CD14-positive monocyte (primary cell): Measurements from ENCODE around the gene IL17B. TPM values are rescaled to one million over a fixed set of nuclear protein-coding genes. Genes with fewer than 3 reads are reported as not detected.

Experiments
- DNase-seq, 3 donors: peaks; one replicate each; pipeline ENCODE4 v3.0.0-alpha.2; 2011 to 2022
- H2AFZ ChIP-seq: 2 replicates; pipeline ENCODE4 v1.6.0; 2012; ENCODE audit warnings: mild to moderate bottlenecking, low read depth, low read length, inconsistent platforms; ENCODE audit not compliant: insufficient read depth, poor library complexity, severe bottlenecking
- H3K27ac ChIP-seq, 2 donors: 1 replicate in 1 of 2; 2 replicates in 1 of 2; pipeline ENCODE4 v1.5.1; 2012 to 2013; ENCODE audit warnings: low read length in 2 of 2, control low read depth in 1 of 2, inconsistent platforms in 1 of 2, low read depth in 1 of 2, mild to moderate bottlenecking in 1 of 2
- H3K27me3 ChIP-seq, 2 donors: one replicate each; pipeline versions ENCODE4 v1.6.0 to v1.6.1; 2011 to 2013; ENCODE audit warnings: low read length in 2 of 2; ENCODE audit not compliant: control insufficient read depth in 2 of 2, insufficient read depth in 2 of 2
- H3K36me3 ChIP-seq, 2 donors: replicated peaks in 1 of 2; 1 replicate in 1 of 2; 2 replicates in 1 of 2; pipeline versions ENCODE4 v1.5.1 to v1.6.1; 2012 to 2013; ENCODE audit warnings: low read length in 2 of 2, control low read depth in 1 of 2, inconsistent platforms in 1 of 2, mild to moderate bottlenecking in 1 of 2; ENCODE audit not compliant: insufficient read depth in 2 of 2, control insufficient read depth in 1 of 2
- H3K4me1 ChIP-seq, 2 donors: 1 replicate in 1 of 2; 2 replicates in 1 of 2; pipeline versions ENCODE4 v1.5.1 to v1.6.1; 2012 to 2013; ENCODE audit warnings: low read length in 2 of 2, control low read depth in 1 of 2, inconsistent platforms in 1 of 2, mild to moderate bottlenecking in 1 of 2, moderate library complexity in 1 of 2; ENCODE audit not compliant: insufficient read depth in 2 of 2, control insufficient read depth in 1 of 2
- H3K4me2 ChIP-seq: replicated peaks from 2 replicates; pipeline ENCODE3; 2012; ENCODE audit warnings: low read length, moderate library complexity, mild to moderate bottlenecking; ENCODE audit not compliant: poor library complexity, severe bottlenecking; ENCODE audit errors: extremely low read depth
- H3K4me3 ChIP-seq, 3 experiments: fragments of 200-600 bp in 1 of 3; sonication (generic) in 1 of 3; replicated peaks in 1 of 3; 1 replicate in 2 of 3; 2 replicates in 1 of 3; pipeline ENCODE4 v1.5.1; 2011 to 2013; ENCODE audit warnings: low read length in 3 of 3, mild to moderate bottlenecking in 3 of 3, control low read depth in 2 of 3, low read depth in 2 of 3, inconsistent platforms in 1 of 3, moderate library complexity in 1 of 3
- H3K79me2 ChIP-seq: 2 replicates; pipeline ENCODE4 v1.6.0; 2012; ENCODE audit warnings: mild to moderate bottlenecking, control low read depth, inconsistent platforms, low read length, moderate library complexity; ENCODE audit not compliant: insufficient read depth
- H3K9ac ChIP-seq: 2 replicates; pipeline ENCODE4 v1.6.0; 2017; ENCODE audit warnings: low read length, mild to moderate bottlenecking; ENCODE audit not compliant: insufficient read depth, poor library complexity, severe bottlenecking
- H3K9me3 ChIP-seq, 2 donors: replicated peaks in 1 of 2; 1 replicate in 1 of 2; 2 replicates in 1 of 2; pipeline versions ENCODE4 v1.5.1 to v1.6.1; 2012 to 2013; ENCODE audit warnings: low read length in 2 of 2, control low read depth in 1 of 2; ENCODE audit not compliant: control insufficient read depth in 1 of 2, insufficient read depth in 1 of 2
- H4K20me1 ChIP-seq: 2 replicates; pipeline ENCODE4 v1.6.0; 2012; ENCODE audit warnings: mild to moderate bottlenecking, low read length, control low read depth, moderate library complexity; ENCODE audit not compliant: insufficient read depth
- H3K27ac Mint-ChIP-seq, 7 donors: one replicate each; pipeline ENCODE4 v1.8.0; 2020; ENCODE audit warnings: mild to moderate bottlenecking in 7 of 7, mixed read lengths in 7 of 7, moderate library complexity in 6 of 7, inconsistent platforms in 2 of 7
- H3K27me3 Mint-ChIP-seq, 3 donors: one replicate each; pipeline ENCODE4 v1.8.0; 2021 to 2022; ENCODE audit warnings: low read depth in 3 of 3, mild to moderate bottlenecking in 3 of 3, mixed read lengths in 3 of 3, moderate library complexity in 3 of 3, inconsistent platforms in 1 of 3
- H3K36me3 Mint-ChIP-seq, 2 donors: one replicate each; pipeline ENCODE4 v1.8.0; 2020; ENCODE audit warnings: mixed read lengths in 2 of 2, inconsistent platforms in 1 of 2, mild to moderate bottlenecking in 1 of 2
- H3K4me1 Mint-ChIP-seq: one replicate; pipeline ENCODE4 v1.8.0; 2020; ENCODE audit warnings: mild to moderate bottlenecking, mixed read lengths
- H3K4me3 Mint-ChIP-seq, 2 donors: one replicate each; pipeline ENCODE4 v1.8.0; 2020; ENCODE audit warnings: mild to moderate bottlenecking in 2 of 2, mixed read lengths in 2 of 2, moderate library complexity in 1 of 2
- H3K9me3 Mint-ChIP-seq, 7 donors: one replicate each; pipeline ENCODE4 v1.8.0; 2020 to 2022; ENCODE audit warnings: mixed read lengths in 7 of 7, mild to moderate bottlenecking in 6 of 7, moderate library complexity in 6 of 7, inconsistent platforms in 2 of 7
- WGBS: methylation state at CpG from one replicate; pipeline ENCODE4 v1.1.5; 2013; ENCODE audit warnings: missing lambda C conversion rate; ENCODE audit not compliant: insufficient coverage; 5-methylcytosine and 5-hydroxymethylcytosine counted together
- intact Hi-C, 2 donors: fragments of 100-400 bp; cut with micrococcal nuclease; formaldehyde crosslinking; loops; one replicate each; pipeline versions ENCODE4 v1.15.0 to v1.15.1; 2023
- polyA plus RNA-seq, 3 donors: library from polyadenylated mRNA; depleted of rRNA in 1 of 3; unstranded in 2 of 3; stranded (reverse) in 1 of 3; fragments of 300-500 nt in 2 of 3; fragments of >200 nt in 1 of 3; fragmentation: Illumina TruSeq in 2 of 3; gene quantifications; 1 replicate in 2 of 3; 2 replicates in 1 of 3; pipeline ENCODE4 v1.2.3, GENCODE V29; 2012 to 2021
- TF ChIP-seq, protein P1 (sequence below): fragments of 200-600 bp; IDR thresholded peaks from one replicate; pipeline ENCODE4 v1.8.0; 2022; ENCODE audit warnings: antibody characterized with exemption, mild to moderate bottlenecking

The IL17B gene
- polyA plus RNA-seq, 3 donors = not detected

DNA sequence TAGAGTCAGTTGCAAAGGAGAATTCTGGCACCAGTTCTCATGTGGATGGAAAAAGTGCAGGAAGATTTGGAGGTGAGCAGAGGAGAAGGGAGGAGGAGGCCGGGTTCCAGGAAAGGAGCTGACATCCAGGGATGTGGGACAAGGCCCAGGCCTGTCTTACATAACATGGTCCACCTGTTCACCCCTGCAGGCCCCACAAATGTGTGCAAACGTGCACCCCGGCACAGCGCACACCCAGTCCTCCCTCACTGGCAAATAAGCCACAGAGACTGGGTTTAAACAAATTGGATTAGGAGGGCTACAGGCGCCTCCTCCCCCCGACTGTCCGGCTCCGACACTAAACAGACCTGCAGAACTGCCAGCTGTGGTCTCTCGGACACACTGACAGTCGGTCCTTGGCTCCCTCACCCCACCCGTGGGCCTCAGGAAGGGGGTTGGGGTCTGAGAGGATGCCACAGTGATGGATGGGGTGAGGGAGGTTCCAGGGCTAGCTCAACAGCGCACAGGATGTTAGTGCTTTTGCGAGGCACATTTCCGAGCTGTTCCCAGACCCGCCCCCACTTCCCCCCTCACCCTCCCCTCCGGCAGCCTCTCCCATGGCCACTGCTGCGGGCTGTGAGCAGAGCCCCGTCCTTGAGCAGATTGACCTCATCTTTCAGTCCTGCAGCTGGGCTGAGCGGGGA, 43.4 kb upstream of the IL17B start:
- H4K20me1 ChIP-seq = no peaks in the 10 kb centered on the region
- Mint-ChIP-seq H3K27ac (no peak overlapping the region), H3K4me1 (peaks cover 27% of the 10 kb centered on the region), H3K36me3 (no peaks in the 10 kb centered on the region), H3K27me3 (peaks cover 2 to 4% (median 2%) of the 10 kb centered on the region in 3 donors), H3K4me3 (no peak overlapping the region), H3K9me3 (no peaks in the 10 kb centered on the region)
- TF ChIP-seq, protein P1, sequence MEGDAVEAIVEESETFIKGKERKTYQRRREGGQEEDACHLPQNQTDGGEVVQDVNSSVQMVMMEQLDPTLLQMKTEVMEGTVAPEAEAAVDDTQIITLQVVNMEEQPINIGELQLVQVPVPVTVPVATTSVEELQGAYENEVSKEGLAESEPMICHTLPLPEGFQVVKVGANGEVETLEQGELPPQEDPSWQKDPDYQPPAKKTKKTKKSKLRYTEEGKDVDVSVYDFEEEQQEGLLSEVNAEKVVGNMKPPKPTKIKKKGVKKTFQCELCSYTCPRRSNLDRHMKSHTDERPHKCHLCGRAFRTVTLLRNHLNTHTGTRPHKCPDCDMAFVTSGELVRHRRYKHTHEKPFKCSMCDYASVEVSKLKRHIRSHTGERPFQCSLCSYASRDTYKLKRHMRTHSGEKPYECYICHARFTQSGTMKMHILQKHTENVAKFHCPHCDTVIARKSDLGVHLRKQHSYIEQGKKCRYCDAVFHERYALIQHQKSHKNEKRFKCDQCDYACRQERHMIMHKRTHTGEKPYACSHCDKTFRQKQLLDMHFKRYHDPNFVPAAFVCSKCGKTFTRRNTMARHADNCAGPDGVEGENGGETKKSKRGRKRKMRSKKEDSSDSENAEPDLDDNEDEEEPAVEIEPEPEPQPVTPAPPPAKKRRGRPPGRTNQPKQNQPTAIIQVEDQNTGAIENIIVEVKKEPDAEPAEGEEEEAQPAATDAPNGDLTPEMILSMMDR = no peak
- no peak for DNase-seq
- WGBS = 5% methylated on average over 12 of the region's 19 CpGs
- H3K27me3 ChIP-seq = no peaks in the 10 kb centered on the region
- H3K4me2 ChIP-seq = no peak overlapping the region
- H3K4me3 ChIP-seq = no peak overlapping the region
- H3K79me2 ChIP-seq = no peaks in the 10 kb centered on the region
- H3K36me3 ChIP-seq = no peaks in the 10 kb centered on the region
- intact Hi-C loops = no loop called here
- H2AFZ ChIP-seq = no peak overlapping the region
- H3K27ac ChIP-seq = no peak overlapping the region
- peaks cover 10 to 11% of the 10 kb centered on the region in 2 donors for H3K4me1 ChIP-seq
- no peaks in the 10 kb centered on the region for H3K9me3 ChIP-seq
- H3K9ac ChIP-seq = no peak overlapping the region

DNA sequence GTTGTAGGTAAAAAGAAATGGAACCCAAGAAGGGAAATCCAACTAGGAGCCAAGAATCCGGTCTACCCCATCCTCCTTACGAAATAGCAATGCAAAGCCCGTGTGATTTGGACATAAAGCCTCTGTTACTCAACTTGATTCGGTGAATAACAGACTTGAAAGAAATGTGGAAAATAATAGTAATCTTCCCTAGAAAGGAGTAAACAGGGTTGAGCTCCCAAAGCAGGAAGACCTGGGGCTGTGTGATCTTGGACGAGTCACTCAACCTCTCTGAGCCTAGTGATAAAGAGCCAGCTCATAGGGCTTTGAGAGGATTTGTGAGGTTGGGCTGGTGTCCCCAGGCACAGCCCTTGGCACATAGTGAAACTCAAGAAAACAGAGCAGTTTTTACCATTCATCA, 42.7 kb upstream of the IL17B start:
- no CpG with 5 or more reads among the region's 5 CpGs for WGBS
- Mint-ChIP-seq H3K9me3 (no peaks in the 10 kb centered on the region), H3K4me3 (no peak overlapping the region), H3K27ac (no peak overlapping the region), H3K36me3 (no peaks in the 10 kb centered on the region), H3K27me3 (peaks cover 2 to 6% (median 2%) of the 10 kb centered on the region in 3 donors), H3K4me1 (peaks cover 30% of the 10 kb centered on the region)
- intact Hi-C loops = no loop called here
- H3K4me3 ChIP-seq = no peak overlapping the region
- no peak overlapping the region for H2AFZ ChIP-seq
- H4K20me1 ChIP-seq = no peaks in the 10 kb centered on the region
- TF ChIP-seq, protein P1 = no peak
- H3K27me3 ChIP-seq = no peaks in the 10 kb centered on the region
- no peak overlapping the region for H3K4me2 ChIP-seq
- peaks cover 10 to 11% of the 10 kb centered on the region in 2 donors for H3K4me1 ChIP-seq
- H3K27ac ChIP-seq = no peak overlapping the region
- no peaks in the 10 kb centered on the region for H3K36me3 ChIP-seq
- H3K79me2 ChIP-seq = no peaks in the 10 kb centered on the region
- H3K9me3 ChIP-seq = no peaks in the 10 kb centered on the region
- no peak for DNase-seq
- no peak overlapping the region for H3K9ac ChIP-seq
